KMS-11 (cell line): ENCODE measurements around the gene PPM1D.
"Not testable (repeated sequence)": the region's sequence is repeated elsewhere in the genome, so short reads cannot be mapped to it uniquely, and the experiment has no call there.

ENCODE experiments used
- H2AFZ ChIP-seq: fragments of 200-600 bp; sonication (generic); 2 replicates; pipeline ENCODE4 v1.6.1; 2016; ENCODE audit warnings: antibody characterized with exemption, mixed run types, low read depth
- H3K27ac ChIP-seq: fragments of 200-600 bp; sonication (generic); 2 replicates; pipeline ENCODE4 v1.6.1; 2016; ENCODE audit warnings: mild to moderate bottlenecking, mixed run types
- H3K27me3 ChIP-seq: fragments of 200-600 bp; sonication (generic); 2 replicates; pipeline ENCODE4 v1.6.1; 2017; ENCODE audit warnings: mild to moderate bottlenecking, low read depth, mixed run types, moderate library complexity; ENCODE audit not compliant: insufficient read depth
- H3K36me3 ChIP-seq: fragments of 200-600 bp; sonication (generic); 2 replicates; pipeline ENCODE4 v1.6.1; 2017; ENCODE audit warnings: mild to moderate bottlenecking, mixed run types; ENCODE audit not compliant: insufficient read depth
- H3K4me1 ChIP-seq: fragments of 200-600 bp; sonication (generic); 2 replicates; pipeline ENCODE4 v1.6.1; 2016; ENCODE audit warnings: mild to moderate bottlenecking, low read depth, mixed run types; ENCODE audit not compliant: poor library complexity, severe bottlenecking
- H3K4me2 ChIP-seq: fragments of 200-600 bp; sonication (generic); 2 replicates; pipeline ENCODE4 v1.7.0; 2016; ENCODE audit warnings: mild to moderate bottlenecking, mixed run types
- H3K4me3 ChIP-seq: fragments of 200-600 bp; sonication (generic); IDR thresholded peaks from 2 replicates; pipeline ENCODE4 v1.6.1; 2017; ENCODE audit warnings: low read depth, low read length, mixed read lengths; ENCODE audit not compliant: insufficient read depth
- H3K79me2 ChIP-seq: fragments of 200-600 bp; sonication (generic); 2 replicates; pipeline ENCODE4 v1.6.1; 2016; ENCODE audit warnings: low read depth, mixed run types; ENCODE audit not compliant: insufficient read depth
- H3K9ac ChIP-seq: fragments of 200-600 bp; sonication (generic); 2 replicates; pipeline ENCODE4 v1.6.1; 2016; ENCODE audit warnings: mild to moderate bottlenecking, mixed run types
- H4K20me1 ChIP-seq: fragments of 200-600 bp; sonication (generic); 2 replicates; pipeline ENCODE4 v1.6.1; 2016; ENCODE audit warnings: mild to moderate bottlenecking, mixed run types; ENCODE audit not compliant: insufficient read depth
- TF ChIP-seq, protein P1 (sequence below): fragments of 200-600 bp; sonication (generic); conservative IDR thresholded peaks from 2 replicates; pipeline ENCODE4 v1.6.1; 2017; ENCODE audit warnings: low read depth, mild to moderate bottlenecking, antibody characterized with exemption, low read length, moderate library complexity, mixed read lengths

PPM1D gene

DNA sequence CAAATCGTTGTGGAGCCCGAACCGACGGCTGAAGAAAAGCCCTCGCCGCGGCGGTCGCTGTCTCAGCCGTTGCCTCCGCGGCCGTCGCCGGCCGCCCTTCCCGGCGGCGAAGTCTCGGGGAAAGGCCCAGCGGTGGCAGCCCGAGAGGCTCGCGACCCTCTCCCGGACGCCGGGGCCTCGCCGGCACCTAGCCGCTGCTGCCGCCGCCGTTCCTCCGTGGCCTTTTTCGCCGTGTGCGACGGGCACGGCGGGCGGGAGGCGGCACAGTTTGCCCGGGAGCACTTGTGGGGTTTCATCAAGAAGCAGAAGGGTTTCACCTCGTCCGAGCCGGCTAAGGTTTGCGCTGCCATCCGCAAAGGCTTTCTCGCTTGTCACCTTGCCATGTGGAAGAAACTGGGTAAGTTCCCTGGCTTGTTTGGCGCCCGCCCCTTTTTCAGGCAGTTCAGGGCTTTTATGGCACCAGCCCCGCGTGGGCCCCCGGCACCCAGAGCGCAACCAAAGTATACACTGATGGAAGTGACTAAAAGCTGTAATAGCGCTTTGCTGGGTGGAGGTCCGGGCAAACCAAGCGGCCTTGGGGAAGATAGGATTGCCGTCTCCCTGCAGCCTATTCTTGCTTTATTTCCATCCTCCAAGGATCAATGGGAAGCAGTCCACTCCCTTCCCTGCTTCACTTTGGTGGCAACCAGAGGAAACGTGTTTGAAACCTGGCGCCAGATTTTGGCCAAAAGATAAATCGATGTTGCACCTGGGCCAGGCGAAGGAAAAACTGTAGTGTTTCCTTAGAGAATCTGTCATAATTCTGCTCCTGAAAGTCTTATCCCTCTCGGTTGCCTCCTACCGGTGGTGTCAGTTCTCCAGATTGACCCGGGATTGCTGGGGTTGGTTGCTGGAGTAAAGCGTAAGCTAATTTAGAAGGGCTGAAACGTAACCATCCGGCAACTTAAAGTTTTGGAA, 775 bp downstream of the PPM1D start:
- Histone ChIP-seq H2AFZ (peak overlapping the region; percentile 92), H3K4me1 (peaks cover 45% of the 10 kb centered on the region), H3K4me2 (peak overlapping the region; percentile 62), H3K79me2 (peaks cover 53% of the 10 kb centered on the region), H3K27me3 (no peaks in the 10 kb centered on the region), H3K36me3 (no peaks in the 10 kb centered on the region), H4K20me1 (0 out of 2 replicates have a peak, but pooled peaks cover 3% of the 10 kb centered on the region), H3K4me3 (no peak overlapping the region), H3K9ac (peak overlapping the region; percentile 93), H3K27ac (peak overlapping the region; percentile 91)
- TF ChIP-seq, protein P1, sequence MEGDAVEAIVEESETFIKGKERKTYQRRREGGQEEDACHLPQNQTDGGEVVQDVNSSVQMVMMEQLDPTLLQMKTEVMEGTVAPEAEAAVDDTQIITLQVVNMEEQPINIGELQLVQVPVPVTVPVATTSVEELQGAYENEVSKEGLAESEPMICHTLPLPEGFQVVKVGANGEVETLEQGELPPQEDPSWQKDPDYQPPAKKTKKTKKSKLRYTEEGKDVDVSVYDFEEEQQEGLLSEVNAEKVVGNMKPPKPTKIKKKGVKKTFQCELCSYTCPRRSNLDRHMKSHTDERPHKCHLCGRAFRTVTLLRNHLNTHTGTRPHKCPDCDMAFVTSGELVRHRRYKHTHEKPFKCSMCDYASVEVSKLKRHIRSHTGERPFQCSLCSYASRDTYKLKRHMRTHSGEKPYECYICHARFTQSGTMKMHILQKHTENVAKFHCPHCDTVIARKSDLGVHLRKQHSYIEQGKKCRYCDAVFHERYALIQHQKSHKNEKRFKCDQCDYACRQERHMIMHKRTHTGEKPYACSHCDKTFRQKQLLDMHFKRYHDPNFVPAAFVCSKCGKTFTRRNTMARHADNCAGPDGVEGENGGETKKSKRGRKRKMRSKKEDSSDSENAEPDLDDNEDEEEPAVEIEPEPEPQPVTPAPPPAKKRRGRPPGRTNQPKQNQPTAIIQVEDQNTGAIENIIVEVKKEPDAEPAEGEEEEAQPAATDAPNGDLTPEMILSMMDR = peak; percentile 86

DNA sequence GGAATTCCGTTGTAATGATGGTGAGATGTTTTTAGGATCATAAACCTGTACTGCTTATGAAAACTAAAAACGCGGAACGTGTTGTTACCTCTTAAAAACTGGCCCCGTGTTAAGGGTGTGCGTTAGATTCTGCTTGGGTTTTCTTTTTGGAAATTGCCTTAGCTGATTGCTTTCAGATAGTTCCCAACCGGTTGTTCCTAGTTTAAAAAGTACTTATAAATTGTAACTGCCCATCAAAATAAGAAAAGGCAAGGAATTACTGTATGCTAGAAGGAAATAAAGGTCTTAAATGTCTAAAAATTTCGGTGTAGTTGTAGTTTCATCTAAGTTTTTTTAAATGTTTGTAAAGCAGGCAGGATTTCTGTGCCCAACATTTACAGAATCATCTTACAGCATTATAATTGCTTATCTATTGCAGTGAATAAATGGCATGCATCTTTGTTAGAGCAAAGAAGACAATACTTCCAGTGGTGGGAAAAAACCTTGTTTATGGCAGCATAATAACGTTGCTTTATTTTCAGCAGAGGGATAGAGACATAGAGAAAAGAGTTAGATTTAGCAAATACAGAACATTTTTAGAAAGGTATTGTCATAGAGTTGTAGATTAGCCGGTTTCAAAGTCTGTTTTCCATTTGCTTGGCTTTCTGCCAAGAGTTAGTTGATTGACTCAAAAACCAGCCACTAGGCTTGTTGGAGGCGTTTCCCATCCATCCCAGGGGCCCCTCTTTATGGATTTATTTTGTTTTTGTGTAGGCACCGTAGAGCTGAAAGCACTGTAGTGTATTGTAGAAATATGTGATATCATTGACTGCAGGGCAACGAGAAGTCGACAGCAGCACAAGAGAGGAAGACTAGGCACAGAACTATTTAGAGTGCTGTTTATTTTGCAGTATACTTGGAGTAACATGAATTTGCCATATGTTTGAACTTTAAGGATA, 1.7 kb downstream of the PPM1D start:
- H3K4me2 ChIP-seq = peak overlapping the region; percentile 62
- H3K27ac ChIP-seq = peak overlapping the region; percentile 91; the same call in 1 of the 2 replicates
- TF ChIP-seq, protein P1 = peak; percentile 47
- no peaks in the 10 kb centered on the region for H3K27me3 ChIP-seq
- peak overlapping the region; percentile 92; the same call in 1 of the 2 replicates for H2AFZ ChIP-seq
- peak overlapping the region; percentile 93 for H3K9ac ChIP-seq
- H4K20me1 ChIP-seq = peaks cover 3% of the 10 kb centered on the region; the same call in 1 of the 2 replicates
- H3K4me3 ChIP-seq = no peak overlapping the region
- peaks cover 62% of the 10 kb centered on the region for H3K79me2 ChIP-seq
- H3K4me1 ChIP-seq = peaks cover 45% of the 10 kb centered on the region
- H3K36me3 ChIP-seq = no peaks in the 10 kb centered on the region

DNA sequence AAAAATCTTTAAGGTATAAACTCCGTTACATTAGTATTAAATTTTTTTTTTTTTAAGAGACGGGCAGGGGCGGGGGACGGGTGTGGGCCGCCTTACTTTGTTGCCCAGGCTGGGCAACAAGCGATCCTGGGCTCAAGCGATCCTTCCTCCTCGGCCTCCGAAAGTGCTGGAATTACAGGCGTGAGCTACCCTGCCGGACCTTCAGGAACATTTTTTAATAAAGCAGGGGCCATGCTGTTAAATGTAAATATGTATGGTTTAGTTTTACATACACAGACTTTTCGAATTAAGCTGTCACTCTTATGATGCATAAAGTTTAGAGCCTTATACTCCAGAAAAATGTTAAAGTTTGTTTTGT, 2.4 kb downstream of the PPM1D start:
- Histone ChIP-seq H4K20me1 (peaks cover 3% of the 10 kb centered on the region; the same call in 1 of the 2 replicates), H3K4me1 (peaks cover 45% of the 10 kb centered on the region), H3K9ac (peak overlapping the region; percentile 26), H3K36me3 (no peaks in the 10 kb centered on the region), H3K27me3 (no peaks in the 10 kb centered on the region), H3K79me2 (peaks cover 69% of the 10 kb centered on the region), H2AFZ (no peak overlapping the region; the same call in 1 of the 2 replicates), H3K4me2 (peak overlapping the region; percentile 62), H3K27ac (no peak overlapping the region; the same call in 1 of the 2 replicates), H3K4me3 (no peak overlapping the region)
- TF ChIP-seq, protein P1 = no peak

DNA sequence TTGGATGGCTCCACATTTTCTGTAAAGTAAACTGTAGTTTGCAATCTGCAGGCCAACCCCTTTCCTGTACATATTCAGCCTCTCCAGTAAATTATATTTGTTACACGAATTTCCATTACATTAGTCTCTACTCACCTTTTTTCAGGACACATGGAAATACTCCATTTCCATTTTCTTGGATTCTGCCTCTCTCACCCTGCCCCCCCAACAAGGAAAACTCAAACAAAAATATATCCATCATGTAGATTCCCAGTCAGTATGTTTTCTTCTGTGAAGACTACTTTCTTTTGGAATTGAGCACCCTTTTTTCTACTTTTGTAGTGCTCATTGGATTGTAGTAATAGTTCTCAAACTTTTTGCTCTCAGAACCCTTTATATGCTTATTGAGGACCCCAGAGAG, 2.9 kb downstream of the PPM1D start:
- peaks cover 3% of the 10 kb centered on the region; the same call in 1 of the 2 replicates for H4K20me1 ChIP-seq
- H3K27ac ChIP-seq = no peak overlapping the region
- H3K4me3 ChIP-seq = no peak overlapping the region
- no peaks in the 10 kb centered on the region for H3K27me3 ChIP-seq
- H2AFZ ChIP-seq = no peak overlapping the region
- H3K79me2 ChIP-seq = peaks cover 74% of the 10 kb centered on the region
- H3K9ac ChIP-seq = no peak overlapping the region
- no peaks in the 10 kb centered on the region for H3K36me3 ChIP-seq
- H3K4me2 ChIP-seq = peak overlapping the region; percentile 62; the same call in 1 of the 2 replicates
- TF ChIP-seq, protein P1 = no peak
- peaks cover 45% of the 10 kb centered on the region for H3K4me1 ChIP-seq

DNA sequence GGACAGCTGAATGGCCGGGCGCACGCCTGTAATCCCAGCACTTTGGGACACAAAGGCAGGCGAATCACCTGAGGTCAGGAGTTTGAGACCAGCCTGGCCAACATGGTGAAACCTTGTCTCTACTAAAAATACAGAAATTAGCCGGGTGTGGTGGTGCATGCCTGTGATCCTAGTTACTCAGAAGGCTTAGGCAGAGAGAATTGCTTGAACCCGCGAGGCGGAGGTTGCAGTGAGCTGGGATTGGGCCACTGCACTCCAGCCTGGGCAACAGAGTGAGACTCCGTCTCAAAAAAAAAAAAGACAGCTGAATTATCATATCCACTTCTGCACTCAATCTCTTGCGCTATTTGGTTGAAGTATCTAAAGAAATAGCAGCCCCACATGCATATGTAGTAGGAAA, 3.5 kb downstream of the PPM1D start:
- H3K9ac ChIP-seq, H3K27me3 ChIP-seq, H3K36me3 ChIP-seq, H3K4me3 ChIP-seq, H3K27ac ChIP-seq, H4K20me1 ChIP-seq, H2AFZ ChIP-seq: not testable (repeated sequence)
- Histone ChIP-seq H3K4me1 (peaks cover 41% of the 10 kb centered on the region), H3K4me2 (peak overlapping the region; percentile 12; the same call in 1 of the 2 replicates), H3K79me2 (peaks cover 80% of the 10 kb centered on the region)
